ENCODE data around the gene SAMD4A.
A peak's percentile ranks its signal among the peaks of the same experiment; 100 is the strongest.
"Not testable (repeated sequence)": the region's sequence is repeated elsewhere in the genome, so short reads cannot be mapped to it uniquely, and the experiment has no call there.

The SAMD4A gene

DNA sequence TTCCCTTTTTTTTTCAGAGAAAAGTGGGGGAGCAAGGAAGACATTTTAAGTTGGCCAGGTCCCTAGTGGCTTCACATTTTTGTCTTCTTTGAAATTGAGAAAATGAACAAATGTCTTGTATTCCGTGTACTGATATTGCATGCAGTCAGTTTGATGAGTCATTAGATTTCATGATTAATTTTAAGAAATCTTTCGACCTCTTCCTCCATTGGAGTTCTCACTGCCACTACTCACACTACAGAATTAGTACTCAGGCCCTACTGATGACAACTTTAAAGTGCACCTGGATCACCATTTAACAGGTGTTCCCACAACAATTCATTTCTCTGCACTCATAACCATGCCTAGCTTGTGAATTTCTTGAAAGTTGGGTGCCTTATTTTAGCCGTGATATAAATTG is 50.5 kb downstream of the SAMD4A start:
- H3K4me3 ChIP-seq (replicated peaks in 1 of 2; ENCODE audit: low read depth in 2 of 2, low read length in 2 of 2): no peak overlapping the region
- DNase-seq (ENCODE audit: low read depth in 2 of 2): peak in 1 of 2 donors; percentile 62

DNA sequence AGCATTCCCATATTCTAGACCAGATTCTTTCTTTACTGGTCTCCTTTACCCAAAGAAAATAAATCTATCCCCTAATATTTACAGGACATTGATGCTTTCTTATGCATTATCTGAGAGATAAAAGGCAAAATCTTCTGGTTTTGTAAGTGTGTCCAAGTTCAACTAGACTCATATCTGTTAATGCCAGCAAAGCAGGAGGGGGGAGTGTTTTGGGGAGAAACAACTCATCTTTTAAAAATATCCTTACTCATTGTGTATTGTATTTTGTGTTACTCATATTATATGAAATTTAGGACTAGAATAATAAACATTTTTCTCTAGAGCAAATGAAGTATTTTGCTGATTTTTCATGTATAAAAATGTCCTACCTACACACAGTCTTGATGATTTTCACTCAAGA is 54.8 kb downstream of the SAMD4A start:
- TF ChIP-seq, protein P1, sequence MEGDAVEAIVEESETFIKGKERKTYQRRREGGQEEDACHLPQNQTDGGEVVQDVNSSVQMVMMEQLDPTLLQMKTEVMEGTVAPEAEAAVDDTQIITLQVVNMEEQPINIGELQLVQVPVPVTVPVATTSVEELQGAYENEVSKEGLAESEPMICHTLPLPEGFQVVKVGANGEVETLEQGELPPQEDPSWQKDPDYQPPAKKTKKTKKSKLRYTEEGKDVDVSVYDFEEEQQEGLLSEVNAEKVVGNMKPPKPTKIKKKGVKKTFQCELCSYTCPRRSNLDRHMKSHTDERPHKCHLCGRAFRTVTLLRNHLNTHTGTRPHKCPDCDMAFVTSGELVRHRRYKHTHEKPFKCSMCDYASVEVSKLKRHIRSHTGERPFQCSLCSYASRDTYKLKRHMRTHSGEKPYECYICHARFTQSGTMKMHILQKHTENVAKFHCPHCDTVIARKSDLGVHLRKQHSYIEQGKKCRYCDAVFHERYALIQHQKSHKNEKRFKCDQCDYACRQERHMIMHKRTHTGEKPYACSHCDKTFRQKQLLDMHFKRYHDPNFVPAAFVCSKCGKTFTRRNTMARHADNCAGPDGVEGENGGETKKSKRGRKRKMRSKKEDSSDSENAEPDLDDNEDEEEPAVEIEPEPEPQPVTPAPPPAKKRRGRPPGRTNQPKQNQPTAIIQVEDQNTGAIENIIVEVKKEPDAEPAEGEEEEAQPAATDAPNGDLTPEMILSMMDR (IDR thresholded peaks at IDR 0.05; ENCODE audit: low read depth, low read length): no peak
- peak in 1 of 2 donors; percentile 74 for DNase-seq (ENCODE audit: low read depth in 2 of 2)

More for the DNA sequence above, 50.5 kb downstream of the SAMD4A start:
- TF ChIP-seq, protein P1 (IDR thresholded peaks at IDR 0.05; ENCODE audit: low read depth, low read length): no peak

DNA sequence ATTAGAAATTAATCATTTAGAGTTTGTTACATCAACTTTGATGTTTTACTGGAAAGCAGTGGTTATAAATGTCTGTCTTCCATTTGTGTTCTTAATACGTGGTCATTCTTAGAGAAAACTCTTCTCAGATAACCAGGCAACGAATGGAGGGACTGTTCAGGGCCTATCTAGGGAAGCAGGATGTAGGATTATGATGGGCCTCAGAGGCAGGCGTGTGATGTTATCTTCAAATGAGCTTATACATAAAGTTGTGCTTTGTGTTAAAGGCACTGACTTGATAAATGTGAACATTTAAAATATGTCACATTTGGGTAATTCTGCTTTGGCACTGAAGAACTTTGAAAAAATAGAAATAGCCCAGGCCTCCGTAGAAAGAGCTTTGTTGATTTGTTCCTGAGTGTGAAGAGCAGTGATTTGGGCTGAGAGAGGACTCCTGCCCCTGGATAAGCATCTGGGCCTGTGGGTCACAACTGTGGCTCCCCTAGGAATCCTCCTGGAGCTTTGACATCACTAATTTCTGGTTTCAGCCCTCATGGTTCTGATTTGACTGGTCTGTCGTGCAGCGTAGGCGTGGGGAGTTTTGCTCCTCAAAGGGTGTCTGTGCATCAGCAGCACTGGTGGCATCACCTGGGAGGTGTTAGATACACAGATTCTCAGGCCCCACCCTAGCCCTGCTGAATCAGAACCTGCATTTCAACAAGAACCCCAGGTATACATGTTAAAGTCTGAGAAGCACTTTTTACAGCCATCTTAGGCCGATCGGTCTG is 55.4 kb downstream of the SAMD4A start:
- TF ChIP-seq, protein P1 (IDR thresholded peaks at IDR 0.05; ENCODE audit: low read depth, low read length): no peak
- no peak for DNase-seq (ENCODE audit: low read depth in 2 of 2)
- H3K4me3 ChIP-seq (replicated peaks in 1 of 2; ENCODE audit: low read depth in 2 of 2, low read length in 2 of 2): no peak overlapping the region

More for the DNA sequence above, 54.8 kb downstream of the SAMD4A start:
- H3K4me3 ChIP-seq (replicated peaks in 1 of 2; ENCODE audit: low read depth in 2 of 2, low read length in 2 of 2): no peak overlapping the region

DNA sequence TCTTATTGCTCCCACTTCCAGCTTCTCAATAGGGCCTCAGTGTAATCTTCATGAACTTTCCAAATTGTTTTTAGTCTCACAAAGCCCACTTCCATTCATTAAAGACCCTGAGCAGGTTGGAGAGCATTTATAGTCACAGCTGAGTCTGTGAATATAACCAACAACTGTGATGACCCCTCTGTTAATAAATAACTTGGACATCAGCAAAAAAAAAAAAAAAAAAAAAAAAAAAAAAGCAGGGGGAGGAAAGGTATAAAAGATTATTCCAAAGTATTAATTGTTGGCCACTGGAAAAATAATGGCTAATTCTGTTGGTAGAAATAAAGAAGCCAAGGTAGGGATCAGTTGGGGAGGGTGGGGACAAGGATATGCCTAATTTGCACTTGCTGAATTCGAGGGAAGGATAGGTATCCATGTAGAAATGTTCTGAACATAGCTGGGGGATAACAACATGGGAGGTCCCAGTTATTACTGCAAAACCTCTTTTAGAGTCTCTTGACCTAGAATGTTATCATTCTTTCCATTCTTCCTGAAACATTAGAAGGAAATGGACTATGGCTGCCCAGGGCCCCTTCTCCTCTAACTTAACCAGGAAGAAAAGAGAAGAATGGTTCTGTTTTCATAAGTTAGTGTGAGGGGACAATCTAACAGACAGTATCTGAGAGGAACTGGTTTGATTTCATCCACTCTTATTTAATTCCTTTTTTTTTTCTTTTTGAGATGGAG is 56.5 kb downstream of the SAMD4A start:
- TF ChIP-seq, protein P1 (IDR thresholded peaks at IDR 0.05; ENCODE audit: low read depth, low read length): no peak
- DNase-seq (ENCODE audit: low read depth in 2 of 2): no peak
- H3K4me3 ChIP-seq (replicated peaks in 1 of 2; ENCODE audit: low read depth in 2 of 2, low read length in 2 of 2): no peak overlapping the region

DNA sequence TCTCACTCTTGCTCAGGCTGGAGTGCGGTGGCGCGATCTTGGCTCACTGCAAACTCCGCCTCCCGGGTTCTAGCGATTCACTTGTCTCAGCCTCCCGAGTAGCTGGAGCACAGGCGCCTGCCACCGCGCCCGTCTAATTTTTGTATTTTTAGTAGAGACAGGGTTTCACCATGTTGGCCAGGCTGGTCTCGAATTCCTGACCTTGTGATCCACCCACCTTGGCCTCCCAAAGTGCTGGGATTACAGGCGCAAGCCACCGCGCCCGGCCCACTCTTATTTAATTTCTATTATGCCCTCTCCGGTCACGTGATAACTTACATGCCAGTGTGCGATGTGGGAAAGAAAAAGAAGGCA is 57.1 kb downstream of the SAMD4A start:
- DNase-seq (ENCODE audit: low read depth in 2 of 2); H3K4me3 ChIP-seq (replicated peaks in 1 of 2; ENCODE audit: low read depth in 2 of 2, low read length in 2 of 2): not testable (repeated sequence)

DNA sequence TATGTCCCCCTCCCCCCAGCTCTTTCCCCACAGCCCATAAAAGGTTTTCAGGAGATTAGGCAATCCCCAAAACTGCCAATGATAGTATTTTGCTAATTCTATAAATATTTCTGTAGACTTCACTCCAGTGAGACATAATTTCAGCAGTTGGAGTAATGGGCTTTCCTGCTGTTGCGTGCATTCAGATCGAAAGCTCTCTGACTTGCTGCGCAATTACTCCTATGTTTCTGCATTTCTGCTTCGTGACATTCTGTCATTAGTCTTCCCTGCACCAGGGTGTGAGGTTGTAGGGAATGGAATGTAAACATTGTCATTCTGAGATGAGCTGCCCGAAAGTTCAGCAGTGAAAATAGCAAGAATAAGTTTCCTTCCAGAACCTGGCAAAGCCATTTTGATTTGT is 58.2 kb downstream of the SAMD4A start:
- TF ChIP-seq, protein P1 (IDR thresholded peaks at IDR 0.05; ENCODE audit: low read depth, low read length): no peak
- no peak overlapping the region for H3K4me3 ChIP-seq (replicated peaks in 1 of 2; ENCODE audit: low read depth in 2 of 2, low read length in 2 of 2)
- DNase-seq (ENCODE audit: low read depth in 2 of 2): peak; percentile 33 to 44

DNA sequence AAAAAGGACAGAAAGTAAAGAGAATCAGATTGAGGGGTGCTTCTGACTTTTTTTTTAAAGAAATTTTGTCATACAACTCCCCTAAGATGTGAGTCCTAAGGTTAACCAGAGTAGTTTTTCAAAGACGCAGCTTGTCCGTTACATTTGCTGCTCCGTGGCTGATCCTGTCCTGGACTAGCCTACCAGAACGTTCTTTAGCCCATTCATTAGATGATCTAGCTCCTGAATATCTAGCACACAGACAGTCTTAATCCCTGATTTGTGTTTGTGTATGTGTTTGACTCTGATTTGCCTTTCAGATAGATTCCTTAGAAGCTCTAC is 60.3 kb downstream of the SAMD4A start:
- H3K4me3 ChIP-seq (replicated peaks in 1 of 2; ENCODE audit: low read depth in 2 of 2, low read length in 2 of 2): no peak overlapping the region
- DNase-seq (ENCODE audit: low read depth in 2 of 2): no peak
- TF ChIP-seq, protein P1 (IDR thresholded peaks at IDR 0.05; ENCODE audit: low read depth, low read length): no peak
